Measurements from ENCODE around the gene CPSF4L. TPM values are rescaled to one million over a fixed set of nuclear protein-coding genes. Genes with fewer than 3 reads are reported as not detected.

CPSF4L gene
- total and polyA plus RNA-seq, 2 of the 13 experiments (the other 11 are each of a cell fraction or from before 2014, with no cell fraction given) = 0.73 to 1.6 TPM

- no peak for TF ChIP-seq PREB (CRISPR knock-in tag; IDR thresholded peaks at IDR 0.05)
- TF ChIP-seq WIZ (CRISPR knock-in tag; IDR thresholded peaks at IDR 0.05) = no peak
- no peak for TF ChIP-seq REL (CRISPR knock-in tag; conservative IDR thresholded peaks at IDR 0.05)
Observed at GRCh38 chr17:73285603-73285908, 23.9 kb upstream of the CPSF4L start (continued).

GRCh38 chr17:73284906-73285602, 23.4 kb upstream of the CPSF4L start:
- Histone ChIP-seq H3K9me3 (ENCODE audit: low read length) (no peaks in the 10 kb centered on the region), H3K4me2 (ENCODE audit: low read depth, low read length) (no peak overlapping the region), H3K27ac (ENCODE audit: extremely low read length, insufficient read depth, low read length) (no peak overlapping the region), H3K4me3 (replicated peaks in 1 of 3; ENCODE audit: insufficient read depth in 1 of 3, low read depth in 2 of 3, low read length in 3 of 3) (no peak overlapping the region), H3K4me1 (ENCODE audit: insufficient read depth, low read length) (peaks cover 37% of the 10 kb centered on the region), H2AFZ (ENCODE audit: low read length) (no peak overlapping the region), H3K79me2 (ENCODE audit: insufficient read depth, low read length) (peaks cover 21% of the 10 kb centered on the region), H4K20me1 (ENCODE audit: insufficient read depth, low read length) (peaks cover 14% of the 10 kb centered on the region; the same call in 1 of the 2 replicates), H3K36me3 (replicated peaks in 1 of 2; ENCODE audit: control insufficient read depth in 1 of 2, insufficient read depth in 2 of 2, low read length in 2 of 2) (peaks cover 23 to 36% of the 10 kb centered on the region in 2 experiments), H3K27me3 (ENCODE audit: control insufficient read depth in 1 of 2, insufficient read depth in 2 of 2, low read length in 2 of 2) (no peaks in the 10 kb centered on the region), H3K9ac (ENCODE audit: insufficient read depth, low read depth, low read length) (no peak overlapping the region)
- intact Hi-C loops (cut with micrococcal nuclease; ENCODE audit: unreplicated experiment) = no loop called here
- 92% methylated on average over 20 of the region's 20 CpGs for WGBS (ENCODE audit: low lambda C conversion rate)
- CTCF ChIA-PET (ENCODE audit: low intra/inter-chr PET ratio, low total read pairs) = no interaction called here
- POLR2A ChIA-PET = no interaction called here
- FAIRE-seq (no peak), DNase-seq (ENCODE audit: low spot score) (no peak), ATAC-seq (no peak)
- BruUV-seq (replicated peaks) = no TSS peak
- in situ Hi-C loops (cut with HindIII; ENCODE audit: extremely low pct_ligation_motif_present, low pct_unique_long_range_greater_than_20kb) = loop anchor here (25.0 kb wide), 1 partner anchor 1152 kb away; the partner anchor contains the start of gene GPRC5C
- TF ChIP-seq ZNF550 (CRISPR knock-in tag; IDR thresholded peaks at IDR 0.05; ENCODE audit: borderline replicate concordance) (no peak), ATF6 (CRISPR knock-in tag; conservative IDR thresholded peaks at IDR 0.05) (no peak), SP140L (CRISPR knock-in tag; IDR thresholded peaks at IDR 0.05; ENCODE audit: borderline replicate concordance) (no peak), GATAD2A (CRISPR knock-in tag; IDR thresholded peaks at IDR 0.05) (no peak), AGO2 (optimal IDR thresholded peaks at IDR 0.05; ENCODE audit: low read depth, low read length) (peak; percentile 67), NPAS2 (CRISPR knock-in tag; IDR thresholded peaks at IDR 0.05; ENCODE audit: borderline replicate concordance) (no peak), NFE2 (CRISPR knock-in tag; IDR thresholded peaks at IDR 0.05) (no peak), ZNF496 (CRISPR knock-in tag; IDR thresholded peaks at IDR 0.05; ENCODE audit: insufficient replicate concordance) (no peak), HNF4A (CRISPR knock-in tag; IDR thresholded peaks at IDR 0.05) (peak; percentile 24; the same call in 1 of the 2 replicates), FOXP4 (CRISPR knock-in tag; IDR thresholded peaks at IDR 0.05) (no peak), NR2F1 (CRISPR knock-in tag; IDR thresholded peaks at IDR 0.05) (peak in 1 of 2 experiments; percentile 15; a peak in 1 of 4 replicates), ZNF138 (CRISPR knock-in tag; IDR thresholded peaks at IDR 0.05; ENCODE audit: low read depth) (no peak), ZNF83 (CRISPR knock-in tag; IDR thresholded peaks at IDR 0.05; ENCODE audit: borderline replicate concordance) (no peak), AGO1 (IDR thresholded peaks at IDR 0.05; ENCODE audit: low read depth, low read length, poor library complexity, severe bottlenecking) (peak; percentile 11), ZNF124 (CRISPR knock-in tag; IDR thresholded peaks at IDR 0.05) (no peak), ZNF235 (CRISPR knock-in tag; IDR thresholded peaks at IDR 0.05; ENCODE audit: borderline replicate concordance) (no peak)

Data from HepG2 (cell line).